HG03060 (cell line): ENCODE results near the gene NUFIP2.
"Not testable (repeated sequence)": the region's sequence is repeated elsewhere in the genome, so short reads cannot be mapped to it uniquely, and the experiment has no call there.

Source experiments
- ATAC-seq: cut with Tn5 transposase; IDR thresholded peaks from one replicate; pipeline ENCODE4 v1.9.1; 2021; ENCODE audit warnings: low read depth, moderate number of reproducible peaks; ENCODE audit not compliant: unreplicated experiment

The NUFIP2 gene

GRCh38 chr17:29283496-29283895 lies 10.5 kb downstream of the NUFIP2 start:
- no peak for ATAC-seq

- ATAC-seq = no peak
These were observed 14.4 kb downstream of the NUFIP2 start for GRCh38 chr17:29279397-29280070.

- no peak for ATAC-seq
These were observed 15.3 kb downstream of the NUFIP2 start for GRCh38 chr17:29278692-29279091.

- ATAC-seq = no peak
These were observed 20.0 kb downstream of the NUFIP2 start for GRCh38 chr17:29273924-29274323.

- not testable (repeated sequence) for ATAC-seq
These were observed 22.0 kb downstream of the NUFIP2 start for GRCh38 chr17:29271980-29272379.

- no peak for ATAC-seq
These were observed 30.0 kb downstream of the NUFIP2 start for GRCh38 chr17:29263916-29264315.

GRCh38 chr17:29257756-29258155 lies 36.2 kb downstream of the NUFIP2 start:
- ATAC-seq = no peak

- no peak for ATAC-seq
These were observed 37.0 kb downstream of the NUFIP2 start for GRCh38 chr17:29256735-29257466.

GRCh38 chr17:29255926-29256522 lies 37.9 kb downstream of the NUFIP2 start:
- no peak for ATAC-seq

GRCh38 chr17:29253037-29253436 lies 40.9 kb downstream of the NUFIP2 start:
- no peak for ATAC-seq

- ATAC-seq = no peak
These were observed 41.7 kb downstream of the NUFIP2 start for GRCh38 chr17:29252101-29252791.

GRCh38 chr17:29251184-29251583 lies 42.8 kb downstream of the NUFIP2 start:
- no peak for ATAC-seq

- no peak for ATAC-seq
These were observed 43.3 kb downstream of the NUFIP2 start for GRCh38 chr17:29250666-29251065.

- ATAC-seq = no peak
These were observed 45.1 kb downstream of the NUFIP2 start for GRCh38 chr17:29248845-29249244.

GRCh38 chr17:29247219-29247618 lies 46.7 kb downstream of the NUFIP2 start:
- ATAC-seq = no peak

- no peak for ATAC-seq
These were observed 47.3 kb downstream of the NUFIP2 start, which contains the start of gene CRYBA1 for GRCh38 chr17:29246628-29247027. Gene CRYBA1 (plus strand): TSS chr17:29246859. CDS start chr17:29246864, 5 bp downstream.

GRCh38 chr17:29245401-29245800 lies 48.5 kb downstream of the NUFIP2 start:
- ATAC-seq = no peak

GRCh38 chr17:29243792-29244191 lies 50.2 kb downstream of the NUFIP2 start:
- no peak for ATAC-seq

GRCh38 chr17:29242790-29243189 lies 51.2 kb downstream of the NUFIP2 start:
- ATAC-seq = no peak

GRCh38 chr17:29242051-29242450 lies 51.9 kb downstream of the NUFIP2 start:
- no peak for ATAC-seq
